ENCODE data around the gene BACH2. TPM values are rescaled to one million over a fixed set of nuclear protein-coding genes. Genes with fewer than 3 reads are reported as not detected.

The BACH2 gene
- total RNA-seq, 2 experiments from 2014 or later = 60.7 to 66.9 TPM

GRCh38 chr6:89997456-89998445 lies 298.9 kb downstream of the BACH2 start:
- Mint-ChIP-seq H3K27me3 (no peaks in the 10 kb centered on the region), H3K9me3 (no peaks in the 10 kb centered on the region), H3K36me3 (ENCODE audit: low read depth) (peaks cover 55% of the 10 kb centered on the region), H3K4me3 (no peak overlapping the region), H3K4me1 (ENCODE audit: low read depth) (peaks cover 59% of the 10 kb centered on the region), H3K27ac (peak overlapping the region; percentile 32)
- no peak for DNase-seq
- no peak for TF ChIP-seq CTCF (IDR thresholded peaks at IDR 0.05)
- no peak for ATAC-seq
- POLR2A ChIA-PET = interaction anchor here (1.5 kb wide), 1 partner anchor 10 kb away, joined by 7 read pairs; no protein-coding TSS in a partner anchor
- intact Hi-C loops (cut with micrococcal nuclease) = no loop called here
- CTCF ChIA-PET = interaction anchor here (1.1 to 1.6 kb wide), 3 partner anchors 10 to 26 kb away, joined by 3 to 15 read pairs (median 4); no protein-coding TSS in a partner anchor

GRCh38 chr6:89993411-89993810 lies 303.2 kb downstream of the BACH2 start:
- ATAC-seq (peak; percentile 52), DNase-seq (no peak)
- Mint-ChIP-seq H3K9me3 (no peaks in the 10 kb centered on the region), H3K4me1 (ENCODE audit: low read depth) (peaks cover 87% of the 10 kb centered on the region), H3K27ac (peak overlapping the region; percentile 61), H3K36me3 (ENCODE audit: low read depth) (peaks cover 76% of the 10 kb centered on the region), H3K4me3 (no peak overlapping the region), H3K27me3 (no peaks in the 10 kb centered on the region)
- TF ChIP-seq CTCF (IDR thresholded peaks at IDR 0.05) = no peak
- ChIA-PET POLR2A (no interaction called here), CTCF (no interaction called here)
- intact Hi-C loops (cut with micrococcal nuclease) = no loop called here

- POLR2A ChIA-PET = no interaction called here
- peaks cover 76% of the 10 kb centered on the region for H3K36me3 Mint-ChIP-seq (ENCODE audit: low read depth)
These were observed 303.8 kb downstream of the BACH2 start for GRCh38 chr6:89992818-89993217.

GRCh38 chr6:89989742-89990141 lies 306.9 kb downstream of the BACH2 start:
- ChIA-PET CTCF (interaction anchor here (0.8 to 1.2 kb wide), 4 partner anchors 12 to 81 kb away, joined by 3 to 6 read pairs (median 4); no protein-coding TSS in a partner anchor), POLR2A (interaction anchor here (0.6 to 1.2 kb wide), 3 partner anchors 10 to 296 kb away, joined by 3 read pairs; no protein-coding TSS in a partner anchor)
- H3K9me3 Mint-ChIP-seq = no peaks in the 10 kb centered on the region
- peaks cover 90% of the 10 kb centered on the region for H3K4me1 Mint-ChIP-seq (ENCODE audit: low read depth)
- no peak for DNase-seq
- H3K27ac Mint-ChIP-seq = peak overlapping the region; percentile 72
- ATAC-seq = no peak
- intact Hi-C loops (cut with micrococcal nuclease) = no loop called here
- peaks cover 75% of the 10 kb centered on the region for H3K36me3 Mint-ChIP-seq (ENCODE audit: low read depth)
- H3K4me3 Mint-ChIP-seq = no peak overlapping the region
- TF ChIP-seq CTCF (IDR thresholded peaks at IDR 0.05) = no peak
- no peaks in the 10 kb centered on the region for H3K27me3 Mint-ChIP-seq

More at GRCh38 chr6:89992818-89993217, 303.8 kb downstream of the BACH2 start:
- Mint-ChIP-seq H3K9me3 (no peaks in the 10 kb centered on the region), H3K4me3 (no peak overlapping the region), H3K4me1 (ENCODE audit: low read depth) (peaks cover 87% of the 10 kb centered on the region), H3K27ac (no peak overlapping the region), H3K27me3 (no peaks in the 10 kb centered on the region)
- CTCF ChIA-PET = no interaction called here
- DNase-seq = no peak
- no peak for TF ChIP-seq CTCF (IDR thresholded peaks at IDR 0.05)
- intact Hi-C loops (cut with micrococcal nuclease) = no loop called here
- ATAC-seq = no peak

GRCh38 chr6:89987830-89988229 lies 308.8 kb downstream of the BACH2 start:
- ChIA-PET POLR2A (interaction anchor here (0.7 to 2.5 kb wide), 5 partner anchors 9 to 180 kb away, joined by 3 to 7 read pairs (median 3); no protein-coding TSS in a partner anchor), CTCF (interaction anchor here (1.2 to 2.9 kb wide), 5 partner anchors 9 to 47 kb away, joined by 3 to 15 read pairs (median 5); no protein-coding TSS in a partner anchor)
- Mint-ChIP-seq H3K36me3 (ENCODE audit: low read depth) (peaks cover 73% of the 10 kb centered on the region), H3K27me3 (no peaks in the 10 kb centered on the region), H3K4me3 (no peak overlapping the region), H3K4me1 (ENCODE audit: low read depth) (peaks cover 80% of the 10 kb centered on the region), H3K27ac (peak overlapping the region; percentile 72), H3K9me3 (no peaks in the 10 kb centered on the region)
- DNase-seq = no peak
- no peak for ATAC-seq
- intact Hi-C loops (cut with micrococcal nuclease) = no loop called here
- no peak for TF ChIP-seq CTCF (IDR thresholded peaks at IDR 0.05)
